Right renal pelvis (tissue), 4 donors: ENCODE measurements around the gene BRSK2. TPM values are rescaled to one million over a fixed set of nuclear protein-coding genes. Genes with fewer than 3 reads are reported as not detected.

ENCODE experiments used
- DNase-seq, 4 donors: peaks; one replicate each; pipeline ENCODE4 v3.0.0-alpha.2; 2013; ENCODE audit warnings: low read depth in 4 of 4, low spot score in 3 of 4, missing footprints in 1 of 4
- polyA plus RNA-seq, 4 donors: library from polyadenylated mRNA; unstranded; fragments of 120-200 nt; gene quantifications; one replicate each; pipeline ENCODE4 v1.2.1, GENCODE V29; 2013; ENCODE audit not compliant: insufficient read length in 4 of 4

BRSK2 gene
- polyA plus RNA-seq, 4 donors = 0.26 to 1.1 (median 0.46) TPM

DNA sequence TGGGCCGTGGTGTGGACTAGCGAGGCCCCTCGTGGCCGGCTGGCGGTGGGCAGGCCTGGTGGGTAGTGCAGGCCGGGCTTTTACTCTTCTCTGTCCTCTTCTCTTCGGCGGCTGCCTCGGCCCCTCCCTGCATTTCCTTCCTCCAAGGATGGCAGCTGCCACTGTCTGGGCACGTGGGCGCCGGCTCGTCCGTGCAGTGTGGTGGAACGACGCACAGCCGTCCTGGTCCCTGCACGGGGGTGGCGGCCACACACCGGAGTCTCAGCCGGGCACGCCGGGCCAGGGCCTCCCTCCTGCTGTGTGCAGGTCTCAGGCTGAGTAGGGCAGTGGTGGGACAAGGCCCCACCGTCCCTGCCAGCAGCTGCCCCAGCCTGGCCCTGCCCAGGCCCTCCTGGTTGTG is 59.1 kb downstream of the BRSK2 start:
- no peak for DNase-seq

- no peak for DNase-seq
Observed at GRCh38 chr11:1449490-1450243, 59.9 kb downstream of the BRSK2 start.

DNA sequence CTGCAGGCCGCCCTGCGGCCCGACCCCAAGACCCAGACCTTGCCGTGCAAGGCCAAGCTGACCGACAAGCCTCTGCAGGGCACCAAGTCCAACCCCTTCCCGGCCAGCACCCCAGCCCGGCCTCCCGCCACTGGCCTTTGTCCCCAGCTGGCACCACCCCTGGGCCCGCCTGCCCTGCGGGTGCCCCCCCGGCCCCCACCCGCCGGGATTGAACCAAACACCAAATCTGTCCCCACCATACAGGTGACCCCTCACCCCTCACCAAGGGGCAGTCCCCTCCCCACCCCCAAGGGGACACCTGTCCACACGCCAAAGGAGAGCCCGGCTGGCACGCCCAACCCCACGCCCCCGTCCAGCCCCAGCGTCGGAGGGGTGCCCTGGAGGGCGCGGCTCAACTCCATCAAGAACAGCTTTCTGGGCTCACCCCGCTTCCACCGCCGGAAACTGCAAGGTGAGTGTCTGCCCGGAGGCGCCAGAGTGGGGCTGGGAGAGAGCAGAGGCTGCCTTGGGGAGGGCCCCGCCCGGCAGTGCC is 60.7 kb downstream of the BRSK2 start:
- no peak for DNase-seq

DNA sequence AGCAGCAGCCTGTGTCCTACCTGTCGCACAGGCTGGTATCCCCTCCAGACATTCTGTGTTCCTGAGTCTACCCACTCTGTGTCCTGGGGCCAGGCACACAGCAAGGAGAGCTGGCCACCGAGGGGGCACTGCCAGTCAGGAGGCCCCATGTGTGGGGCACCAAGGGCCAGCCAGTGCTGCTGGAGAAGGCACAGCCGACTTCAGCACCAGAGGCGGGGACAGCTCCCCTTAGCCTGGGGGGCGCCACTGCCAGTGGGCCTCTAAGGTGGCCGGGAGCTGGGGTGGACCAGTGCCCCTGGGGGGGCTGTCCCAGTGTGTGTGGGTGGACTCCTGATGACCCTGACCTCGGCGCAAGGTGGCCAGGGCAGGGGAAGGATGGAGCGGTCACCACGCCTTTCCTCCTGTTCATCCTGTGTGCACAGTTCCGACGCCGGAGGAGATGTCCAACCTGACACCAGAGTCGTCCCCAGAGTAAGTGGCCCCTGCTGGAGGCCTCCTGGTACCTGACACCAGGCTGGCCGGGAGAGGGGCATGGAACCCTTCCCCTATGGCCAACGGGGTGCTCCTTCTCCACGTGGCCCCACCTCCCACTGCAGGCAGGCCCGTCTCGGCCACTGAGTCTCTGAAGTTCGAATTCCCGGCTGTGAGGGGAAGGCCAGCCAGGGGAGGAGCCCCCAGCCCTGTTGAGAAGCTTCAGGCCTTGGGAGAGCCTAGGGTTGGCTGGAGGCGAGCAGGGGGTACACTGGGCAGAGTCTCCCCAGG is 61.4 kb downstream of the BRSK2 start:
- no peak for DNase-seq

DNA sequence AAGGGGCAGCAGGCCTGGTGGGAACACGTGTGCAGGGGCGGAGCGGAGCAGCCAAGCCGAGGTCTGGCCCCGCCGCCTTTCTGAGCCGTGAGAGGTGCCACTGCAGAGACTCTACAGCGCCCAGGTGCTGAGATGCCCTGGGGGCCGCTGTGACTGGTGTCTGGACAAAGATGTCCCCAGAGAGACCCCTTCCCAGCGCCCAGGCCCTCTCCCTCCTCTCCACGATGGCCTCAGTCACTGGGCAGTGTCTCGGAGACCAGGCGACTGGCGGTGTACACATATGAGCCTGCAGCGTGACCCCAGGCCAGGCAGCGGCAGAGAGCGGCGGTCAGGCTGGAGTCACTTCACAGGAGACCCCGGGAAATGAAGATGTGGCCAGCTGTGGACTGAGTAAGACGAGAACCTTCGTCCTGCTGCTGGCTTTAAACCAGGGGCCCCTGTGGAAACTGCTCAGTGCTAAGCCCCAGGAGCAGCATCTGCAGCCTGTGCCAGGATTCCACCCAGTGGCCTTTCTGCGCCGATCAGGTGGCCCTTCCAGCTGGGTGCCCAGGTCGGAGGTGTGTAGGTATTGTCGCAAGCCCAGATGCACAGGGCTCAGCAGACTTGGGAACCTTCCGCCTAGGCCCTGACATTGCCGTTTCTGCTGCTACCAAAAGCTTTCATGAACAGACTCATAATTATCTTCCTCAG is 62.2 kb downstream of the BRSK2 start:
- DNase-seq = no peak

DNA sequence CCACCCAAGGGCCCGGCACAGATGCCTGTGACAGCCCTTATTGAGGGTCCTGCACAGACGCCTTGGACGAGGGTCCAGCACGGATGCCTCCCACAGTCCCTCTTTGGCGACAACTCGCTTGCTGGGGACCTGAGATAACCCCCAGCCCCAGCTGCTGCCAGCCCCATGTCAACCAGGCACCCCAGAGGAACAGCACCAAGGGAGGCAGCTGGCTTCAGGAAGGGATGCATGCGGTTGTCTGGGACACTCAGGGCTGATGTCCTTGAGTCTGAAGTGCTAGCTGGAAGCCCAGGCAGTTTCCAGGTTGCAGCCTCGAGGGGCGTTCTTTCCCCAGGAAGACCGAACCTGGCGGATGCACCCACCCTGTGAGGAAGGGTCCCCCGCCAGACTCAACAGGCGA is 63.0 kb downstream of the BRSK2 start:
- DNase-seq = no peak

GRCh38 chr11:1453611-1454034 is 63.9 kb downstream of the BRSK2 start:
- no peak for DNase-seq

- DNase-seq = no peak
Observed at GRCh38 chr11:1454576-1454975, 64.8 kb downstream of the BRSK2 start.

GRCh38 chr11:1455032-1455762 is 65.5 kb downstream of the BRSK2 start:
- no peak for DNase-seq

- DNase-seq = no peak
Observed at GRCh38 chr11:1455763-1456060, 66.0 kb downstream of the BRSK2 start.

- DNase-seq = no peak
Observed at GRCh38 chr11:1456176-1456575, 66.4 kb downstream of the BRSK2 start.

GRCh38 chr11:1456596-1457325 is 67.0 kb downstream of the BRSK2 start:
- no peak for DNase-seq

- no peak for DNase-seq
Observed at GRCh38 chr11:1457326-1457680, 67.6 kb downstream of the BRSK2 start.

GRCh38 chr11:1457856-1458255 is 68.1 kb downstream of the BRSK2 start:
- DNase-seq = no peak

GRCh38 chr11:1458340-1459218 is 68.8 kb downstream of the BRSK2 start:
- DNase-seq = peak in 2 of 4 donors; percentile 49

- no peak for DNase-seq
Observed at GRCh38 chr11:1459219-1459575, 69.5 kb downstream of the BRSK2 start.

DNA sequence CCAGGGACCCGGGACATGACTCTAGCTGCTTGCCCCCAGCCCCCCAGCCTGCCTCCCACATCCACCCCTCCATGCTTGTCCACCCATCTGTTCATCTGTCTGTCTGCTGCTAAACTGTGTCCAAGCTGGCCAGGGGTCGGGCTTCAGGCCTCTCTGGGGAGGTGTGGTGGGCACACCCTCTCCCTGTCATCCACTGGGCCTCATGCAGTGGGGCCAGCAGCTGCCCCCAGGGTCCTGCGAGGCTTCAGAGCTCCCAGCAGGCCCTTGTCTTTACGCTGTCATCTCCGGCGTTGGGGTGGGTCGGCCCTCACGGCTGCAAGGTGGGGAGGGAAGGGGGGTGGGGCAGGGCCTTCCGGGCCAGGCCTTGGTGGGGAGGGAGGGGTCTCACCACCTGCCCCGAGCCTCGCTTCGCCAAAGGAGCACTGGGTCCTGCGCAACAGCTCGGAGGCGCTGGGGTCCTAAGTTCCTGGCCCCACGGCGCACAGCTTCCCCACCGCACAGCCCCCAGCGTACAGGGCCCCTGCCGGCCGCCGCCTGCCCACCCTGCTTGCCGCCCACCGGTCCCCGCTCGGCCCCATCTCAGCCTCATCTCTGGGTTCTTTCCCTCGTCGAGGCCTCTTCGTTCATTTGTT is 70.1 kb downstream of the BRSK2 start:
- DNase-seq = no peak

- no peak for DNase-seq
Observed at GRCh38 chr11:1460396-1460985, 70.8 kb downstream of the BRSK2 start.
